H9 (cell line): Measurements from ENCODE around the gene CDH7. TPM values are rescaled to one million over a fixed set of nuclear protein-coding genes. Genes with fewer than 3 reads are reported as not detected.

Experiments used
- DNase-seq: peaks from one replicate; pipeline ENCODE4 v3.0.0-alpha.2; 2017
- H2AFZ ChIP-seq: one replicate; pipeline ENCODE4 v1.6.1; 2013; ENCODE audit warnings: mild to moderate bottlenecking, low read length, control low read depth, moderate library complexity
- H2AK5ac ChIP-seq: 2 replicates; pipeline ENCODE4 v1.6.1; 2013; ENCODE audit warnings: low read length, control low read depth, mixed read lengths; ENCODE audit not compliant: insufficient read length
- H2BK120ac ChIP-seq: one replicate; pipeline ENCODE4 v1.6.1; 2013; ENCODE audit warnings: low read depth, mild to moderate bottlenecking, low read length, control low read depth, inconsistent platforms; ENCODE audit not compliant: poor library complexity, severe bottlenecking
- H2BK12ac ChIP-seq: 2 replicates; pipeline ENCODE4 v1.6.1; 2013; ENCODE audit warnings: low read length, control low read depth, mixed read lengths, low read depth; ENCODE audit not compliant: insufficient read length
- H2BK15ac ChIP-seq: 2 replicates; pipeline ENCODE4 v1.6.1; 2013; ENCODE audit warnings: low read depth, low read length, control low read depth
- H2BK20ac ChIP-seq: one replicate; pipeline ENCODE4 v1.6.1; 2013; ENCODE audit warnings: low read depth, mild to moderate bottlenecking, low read length, control low read depth, inconsistent platforms; ENCODE audit not compliant: poor library complexity, severe bottlenecking
- H2BK5ac ChIP-seq: 2 replicates; pipeline ENCODE4 v1.6.1; 2013; ENCODE audit warnings: low read length, control low read depth, mixed read lengths; ENCODE audit not compliant: insufficient read length
- H3K14ac ChIP-seq: 2 replicates; pipeline ENCODE4 v1.6.1; 2013; ENCODE audit warnings: low read length, control low read depth; ENCODE audit not compliant: insufficient read depth
- H3K18ac ChIP-seq: 2 replicates; pipeline ENCODE4 v1.6.1; 2013; ENCODE audit warnings: low read depth, mild to moderate bottlenecking, mixed read lengths, low read length, control low read depth; ENCODE audit not compliant: insufficient read length
- H3K23ac ChIP-seq: 2 replicates; pipeline ENCODE4 v1.6.1; 2013; ENCODE audit warnings: low read length, control low read depth, mixed read lengths, low read depth; ENCODE audit not compliant: insufficient read length
- H3K23me2 ChIP-seq: 2 replicates; pipeline ENCODE4 v1.6.1; 2013; ENCODE audit warnings: low read depth, mild to moderate bottlenecking, mixed read lengths, low read length, control low read depth; ENCODE audit not compliant: insufficient read length, poor library complexity, severe bottlenecking
- H3K27ac ChIP-seq: 2 replicates; pipeline ENCODE4 v1.5.1; 2013; ENCODE audit warnings: low read length, control low read depth, mixed read lengths, low read depth; ENCODE audit not compliant: insufficient read length
- H3K27me3 ChIP-seq: 2 replicates; pipeline ENCODE4 v1.6.1; 2013; ENCODE audit warnings: low read length, control low read depth, inconsistent platforms; ENCODE audit not compliant: insufficient read depth
- H3K4ac ChIP-seq: 2 replicates; pipeline ENCODE4 v1.6.1; 2013; ENCODE audit warnings: low read depth, mild to moderate bottlenecking, control low read depth, inconsistent platforms, low read length, moderate library complexity
- H3K4me1 ChIP-seq: 2 replicates; pipeline ENCODE4 v1.6.1; 2013; ENCODE audit warnings: low read length, control low read depth, inconsistent platforms; ENCODE audit not compliant: insufficient read depth
- H3K4me2 ChIP-seq: 2 replicates; pipeline ENCODE4 v1.6.1; 2013; ENCODE audit warnings: low read length, control low read depth, mixed read lengths; ENCODE audit not compliant: insufficient read length, insufficient read depth
- H3K56ac ChIP-seq: 2 replicates; pipeline ENCODE4 v1.6.1; 2013; ENCODE audit warnings: low read depth, mild to moderate bottlenecking, mixed read lengths, low read length, control low read depth; ENCODE audit not compliant: insufficient read length
- H3K79me1 ChIP-seq: 2 replicates; pipeline ENCODE4 v1.6.1; 2013; ENCODE audit warnings: low read depth, mild to moderate bottlenecking, moderate library complexity, low read length, control low read depth, inconsistent platforms; ENCODE audit not compliant: insufficient read depth, poor library complexity, severe bottlenecking
- H3K79me2 ChIP-seq: 2 replicates; pipeline ENCODE4 v1.6.1; 2013; ENCODE audit warnings: low read length, control low read depth, inconsistent platforms; ENCODE audit not compliant: insufficient read depth
- H3K9ac ChIP-seq: 2 replicates; pipeline ENCODE4 v1.6.1; 2013; ENCODE audit warnings: low read length, control low read depth, mixed read lengths; ENCODE audit not compliant: insufficient read length; ENCODE audit errors: extremely low read depth
- H3K9me3 ChIP-seq: one replicate; pipeline ENCODE4 v1.6.1; 2013; ENCODE audit warnings: low read depth, low read length, inconsistent platforms; ENCODE audit not compliant: control insufficient read depth
- H3T11ph ChIP-seq: one replicate; pipeline ENCODE4 v1.6.1; 2013; ENCODE audit warnings: mild to moderate bottlenecking, low read length, control low read depth, inconsistent platforms
- H4K20me1 ChIP-seq: one replicate; pipeline ENCODE4 v1.6.1; 2013; ENCODE audit not compliant: control insufficient read depth, insufficient read length, insufficient read depth
- H4K5ac ChIP-seq: 2 replicates; pipeline ENCODE4 v1.6.1; 2013; ENCODE audit warnings: low read depth, mild to moderate bottlenecking, mixed read lengths, low read length, control low read depth; ENCODE audit not compliant: insufficient read length
- H4K8ac ChIP-seq: replicated peaks from 2 replicates; pipeline ENCODE4 v1.6.1; 2013; ENCODE audit warnings: low read length, control low read depth, mixed read lengths, low read depth; ENCODE audit not compliant: insufficient read length
- H4K91ac ChIP-seq: 2 replicates; pipeline ENCODE4 v1.6.1; 2013; ENCODE audit warnings: low read depth, mild to moderate bottlenecking, moderate library complexity, mixed read lengths, low read length, control low read depth; ENCODE audit not compliant: insufficient read length
- H3K27ac Mint-ChIP-seq, 3 experiments: 2 replicates in 2 of 3; 3 replicates in 1 of 3; pipeline ENCODE4 v1.8.0; 2020 to 2021; ENCODE audit warnings: mixed read lengths in 3 of 3, mild to moderate bottlenecking in 1 of 3, moderate library complexity in 1 of 3
- H3K27me3 Mint-ChIP-seq: 2 replicates; pipeline ENCODE4 v1.8.0; 2021; ENCODE audit warnings: low read depth, mild to moderate bottlenecking, moderate library complexity, mixed read lengths
- H3K36me3 Mint-ChIP-seq, 3 experiments: 2 replicates in 2 of 3; 3 replicates in 1 of 3; pipeline ENCODE4 v1.8.0; 2020 to 2021; ENCODE audit warnings: low read depth in 3 of 3, mixed read lengths in 3 of 3; ENCODE audit not compliant: insufficient read depth in 1 of 3
- H3K4me1 Mint-ChIP-seq, 2 experiments: 2 replicates each; pipeline ENCODE4 v1.8.0; 2020; ENCODE audit warnings: mixed read lengths in 2 of 2
- H3K4me3 Mint-ChIP-seq, 2 experiments: 2 replicates in 1 of 2; 3 replicates in 1 of 2; pipeline ENCODE4 v1.8.0; 2020 to 2021; ENCODE audit warnings: mild to moderate bottlenecking in 2 of 2, mixed read lengths in 2 of 2, moderate library complexity in 1 of 2
- H3K9me3 Mint-ChIP-seq, 2 experiments: 2 replicates in 1 of 2; 3 replicates in 1 of 2; pipeline ENCODE4 v1.8.0; 2020; ENCODE audit warnings: mild to moderate bottlenecking in 2 of 2, mixed read lengths in 2 of 2, moderate library complexity in 1 of 2
- WGBS: extraction: QIAGEN DNeasy Blood & Tissue Kit; methylation state at CpG from one replicate; pipeline ENCODE4 v1.1.7; 2013; ENCODE audit warnings: missing lambda C conversion rate, low lambda C conversion rate, mixed read lengths; ENCODE audit not compliant: insufficient read length; ENCODE audit errors: extremely low coverage; 5-methylcytosine and 5-hydroxymethylcytosine counted together
- total RNA-seq: library from RNA; stranded (reverse); gene quantifications from 2 replicates; pipeline ENCODE4 v1.2.1, GENCODE V29; 2021
- TF ChIP-seq, protein P1 (sequence below): fragments of 200-600 bp; sonication (generic); conservative IDR thresholded peaks from 3 replicates; pipeline ENCODE4 v1.8.0; 2021; ENCODE audit warnings: antibody characterized with exemption, mild to moderate bottlenecking

The CDH7 gene
- total RNA-seq, 1 experiment from 2014 or later, result 0.13 TPM

DNA sequence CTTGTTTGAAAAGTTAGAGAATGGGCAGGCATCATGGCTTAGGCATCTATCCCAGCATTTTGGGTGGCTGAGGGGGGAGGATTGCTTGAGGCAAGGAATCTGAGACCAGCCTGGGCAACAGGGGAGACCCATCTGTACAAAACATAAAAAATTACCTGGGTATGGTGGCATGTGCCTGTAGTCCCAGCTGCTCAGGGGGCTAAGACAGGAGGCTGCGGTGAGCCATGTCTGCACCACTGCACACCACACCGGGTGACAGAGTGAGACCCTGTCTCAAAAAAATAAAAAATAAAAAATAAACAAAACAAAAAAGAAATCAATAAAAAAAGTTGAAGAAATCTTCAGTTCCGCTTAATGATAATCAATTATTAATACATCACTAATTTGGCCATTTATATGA, 146.5 kb downstream of the CDH7 start:
- Histone ChIP-seq H2BK15ac (no peak overlapping the region), H3K18ac (no peak overlapping the region), H3K79me1 (no peaks in the 10 kb centered on the region), H4K91ac (no peak overlapping the region), H2BK5ac (no peak overlapping the region), H2BK20ac (no peak overlapping the region), H3K9ac (no peak overlapping the region), H4K20me1 (no peaks in the 10 kb centered on the region), H3K4ac (no peak overlapping the region), H2AFZ (no peak overlapping the region), H2AK5ac (no peak overlapping the region), H3K56ac (no peak overlapping the region), H2BK120ac (no peak overlapping the region), H3K23me2 (no peaks in the 10 kb centered on the region), H3K4me2 (no peak overlapping the region), H3T11ph (no peak overlapping the region), H3K14ac (no peak overlapping the region), H3K4me1 (no peaks in the 10 kb centered on the region), H3K23ac (no peak overlapping the region), H4K8ac (no peak overlapping the region), H3K27me3 (no peaks in the 10 kb centered on the region; the same call in 1 of the 2 replicates), H3K9me3 (no peaks in the 10 kb centered on the region), H3K79me2 (no peaks in the 10 kb centered on the region), H2BK12ac (no peak overlapping the region), H4K5ac (no peak overlapping the region), H3K27ac (no peak overlapping the region)
- no peak for DNase-seq
- no peaks in the 10 kb centered on the region; a peak in 1 of 7 replicates for H3K36me3 Mint-ChIP-seq
- H3K27me3 Mint-ChIP-seq, result peaks cover 77% of the 10 kb centered on the region
- H3K4me3 Mint-ChIP-seq, result no peak overlapping the region
- WGBS, result no CpG with 5 or more reads among the region's 3 CpGs
- TF ChIP-seq, protein P1, sequence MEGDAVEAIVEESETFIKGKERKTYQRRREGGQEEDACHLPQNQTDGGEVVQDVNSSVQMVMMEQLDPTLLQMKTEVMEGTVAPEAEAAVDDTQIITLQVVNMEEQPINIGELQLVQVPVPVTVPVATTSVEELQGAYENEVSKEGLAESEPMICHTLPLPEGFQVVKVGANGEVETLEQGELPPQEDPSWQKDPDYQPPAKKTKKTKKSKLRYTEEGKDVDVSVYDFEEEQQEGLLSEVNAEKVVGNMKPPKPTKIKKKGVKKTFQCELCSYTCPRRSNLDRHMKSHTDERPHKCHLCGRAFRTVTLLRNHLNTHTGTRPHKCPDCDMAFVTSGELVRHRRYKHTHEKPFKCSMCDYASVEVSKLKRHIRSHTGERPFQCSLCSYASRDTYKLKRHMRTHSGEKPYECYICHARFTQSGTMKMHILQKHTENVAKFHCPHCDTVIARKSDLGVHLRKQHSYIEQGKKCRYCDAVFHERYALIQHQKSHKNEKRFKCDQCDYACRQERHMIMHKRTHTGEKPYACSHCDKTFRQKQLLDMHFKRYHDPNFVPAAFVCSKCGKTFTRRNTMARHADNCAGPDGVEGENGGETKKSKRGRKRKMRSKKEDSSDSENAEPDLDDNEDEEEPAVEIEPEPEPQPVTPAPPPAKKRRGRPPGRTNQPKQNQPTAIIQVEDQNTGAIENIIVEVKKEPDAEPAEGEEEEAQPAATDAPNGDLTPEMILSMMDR, result no peak
- no peaks in the 10 kb centered on the region for H3K4me1 Mint-ChIP-seq
- H3K9me3 Mint-ChIP-seq, result no peaks in the 10 kb centered on the region
- H3K27ac Mint-ChIP-seq, result no peak overlapping the region
